ENCODE data around the gene AGMAT.

DNA sequence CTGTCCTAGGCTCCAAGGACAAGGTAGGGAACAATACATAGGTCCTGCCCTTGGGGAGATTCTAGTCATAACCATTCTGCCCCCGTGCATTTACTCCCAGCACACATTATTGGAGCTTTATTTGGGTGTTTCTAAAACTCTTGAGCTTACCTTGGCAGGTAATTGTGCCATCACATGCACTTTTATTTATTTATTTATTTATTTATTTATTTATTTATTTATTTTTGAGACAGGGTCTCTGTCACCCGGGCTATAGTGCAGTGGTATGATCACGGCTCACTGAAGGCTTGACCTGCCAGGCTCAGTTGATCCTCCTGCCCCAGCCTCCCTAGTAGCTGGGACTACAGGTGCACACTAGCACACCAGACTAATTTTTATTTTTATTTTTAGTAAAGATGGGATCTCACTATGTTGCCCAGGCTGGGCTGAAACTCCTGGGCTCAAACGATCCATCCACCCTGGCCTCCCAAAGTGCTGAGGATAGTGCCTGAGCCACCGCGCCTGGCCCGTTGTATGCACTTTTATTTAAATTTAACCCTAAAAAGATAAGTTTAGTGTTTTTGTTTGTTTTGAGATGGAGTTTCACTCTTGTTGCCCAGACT lies 9.2 kb downstream of the AGMAT start:
- no peak for TF ChIP-seq POLR2A (IDR thresholded peaks at IDR 0.05)
- TF ChIP-seq, protein P1, sequence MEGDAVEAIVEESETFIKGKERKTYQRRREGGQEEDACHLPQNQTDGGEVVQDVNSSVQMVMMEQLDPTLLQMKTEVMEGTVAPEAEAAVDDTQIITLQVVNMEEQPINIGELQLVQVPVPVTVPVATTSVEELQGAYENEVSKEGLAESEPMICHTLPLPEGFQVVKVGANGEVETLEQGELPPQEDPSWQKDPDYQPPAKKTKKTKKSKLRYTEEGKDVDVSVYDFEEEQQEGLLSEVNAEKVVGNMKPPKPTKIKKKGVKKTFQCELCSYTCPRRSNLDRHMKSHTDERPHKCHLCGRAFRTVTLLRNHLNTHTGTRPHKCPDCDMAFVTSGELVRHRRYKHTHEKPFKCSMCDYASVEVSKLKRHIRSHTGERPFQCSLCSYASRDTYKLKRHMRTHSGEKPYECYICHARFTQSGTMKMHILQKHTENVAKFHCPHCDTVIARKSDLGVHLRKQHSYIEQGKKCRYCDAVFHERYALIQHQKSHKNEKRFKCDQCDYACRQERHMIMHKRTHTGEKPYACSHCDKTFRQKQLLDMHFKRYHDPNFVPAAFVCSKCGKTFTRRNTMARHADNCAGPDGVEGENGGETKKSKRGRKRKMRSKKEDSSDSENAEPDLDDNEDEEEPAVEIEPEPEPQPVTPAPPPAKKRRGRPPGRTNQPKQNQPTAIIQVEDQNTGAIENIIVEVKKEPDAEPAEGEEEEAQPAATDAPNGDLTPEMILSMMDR (IDR thresholded peaks at IDR 0.05 in 4 of 5, conservative IDR thresholded peaks at IDR 0.05 in 1 of 5): no peak
